Measurements from ENCODE around the gene GABBR2. TPM values are rescaled to one million over a fixed set of nuclear protein-coding genes. Genes with fewer than 3 reads are reported as not detected.
A peak's percentile ranks its signal among the peaks of the same experiment; 100 is the strongest.

Gene GABBR2
- total and polyA plus RNA-seq, 8 donors: 0.41 to 2.3 (median 0.79) TPM

DNA sequence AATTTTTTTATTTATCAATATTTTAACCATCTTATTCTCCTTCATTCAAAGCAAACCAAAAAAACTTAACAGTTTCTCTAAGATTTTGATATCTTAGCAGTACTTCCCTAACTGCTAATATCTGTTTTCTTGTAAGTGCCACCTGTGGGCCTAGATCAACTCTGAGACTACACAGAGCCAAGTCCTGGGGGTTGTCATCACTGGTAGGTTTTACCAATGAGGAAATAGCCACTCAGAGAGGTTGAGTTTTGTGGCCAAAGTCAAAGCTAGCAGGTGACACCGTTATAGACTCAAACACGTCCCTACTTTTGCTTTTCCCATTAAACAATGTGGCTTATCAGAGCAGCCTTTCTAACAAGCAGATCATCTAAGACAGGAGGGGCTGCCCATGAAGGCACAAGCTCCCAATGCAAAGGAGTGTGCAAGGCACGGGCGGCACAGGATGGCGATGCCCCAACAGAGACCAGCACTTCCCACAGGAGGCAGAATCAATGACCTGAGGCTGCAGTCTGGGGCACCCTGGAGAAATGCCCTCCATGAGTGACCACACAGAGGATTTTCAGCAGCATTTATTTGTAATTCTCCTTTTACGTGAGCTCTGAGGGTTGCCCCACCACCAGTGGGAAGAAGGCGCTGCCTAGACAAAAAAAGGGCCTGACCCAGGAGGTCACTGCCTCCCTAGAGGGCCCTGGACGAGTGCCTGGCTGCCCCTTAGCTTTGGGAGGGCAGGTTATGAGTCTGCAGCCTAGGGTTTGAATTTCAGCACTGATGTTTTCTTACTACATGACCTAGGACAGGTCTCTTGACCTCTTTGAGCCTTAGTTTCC is 460.7 kb downstream of the GABBR2 start:
- Histone ChIP-seq H3K9me3 (no peaks in the 10 kb centered on the region), H3K36me3 (peaks cover 0 to 65% of the 10 kb centered on the region in 2 donors), H3K27ac (peak overlapping the region; percentile 87 to 99), H3K4me3 (peak overlapping the region in 1 of 2 donors; percentile 13), H3K4me1 (peaks cover 39 to 83% of the 10 kb centered on the region in 2 donors), H3K27me3 (no peaks in the 10 kb centered on the region)
- DNase-seq: no peak
- no peak for ATAC-seq
- TF ChIP-seq, protein P1, sequence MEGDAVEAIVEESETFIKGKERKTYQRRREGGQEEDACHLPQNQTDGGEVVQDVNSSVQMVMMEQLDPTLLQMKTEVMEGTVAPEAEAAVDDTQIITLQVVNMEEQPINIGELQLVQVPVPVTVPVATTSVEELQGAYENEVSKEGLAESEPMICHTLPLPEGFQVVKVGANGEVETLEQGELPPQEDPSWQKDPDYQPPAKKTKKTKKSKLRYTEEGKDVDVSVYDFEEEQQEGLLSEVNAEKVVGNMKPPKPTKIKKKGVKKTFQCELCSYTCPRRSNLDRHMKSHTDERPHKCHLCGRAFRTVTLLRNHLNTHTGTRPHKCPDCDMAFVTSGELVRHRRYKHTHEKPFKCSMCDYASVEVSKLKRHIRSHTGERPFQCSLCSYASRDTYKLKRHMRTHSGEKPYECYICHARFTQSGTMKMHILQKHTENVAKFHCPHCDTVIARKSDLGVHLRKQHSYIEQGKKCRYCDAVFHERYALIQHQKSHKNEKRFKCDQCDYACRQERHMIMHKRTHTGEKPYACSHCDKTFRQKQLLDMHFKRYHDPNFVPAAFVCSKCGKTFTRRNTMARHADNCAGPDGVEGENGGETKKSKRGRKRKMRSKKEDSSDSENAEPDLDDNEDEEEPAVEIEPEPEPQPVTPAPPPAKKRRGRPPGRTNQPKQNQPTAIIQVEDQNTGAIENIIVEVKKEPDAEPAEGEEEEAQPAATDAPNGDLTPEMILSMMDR (IDR thresholded peaks at IDR 0.05): no peak
- intact Hi-C loops (cut with DNase I): no loop called here

DNA sequence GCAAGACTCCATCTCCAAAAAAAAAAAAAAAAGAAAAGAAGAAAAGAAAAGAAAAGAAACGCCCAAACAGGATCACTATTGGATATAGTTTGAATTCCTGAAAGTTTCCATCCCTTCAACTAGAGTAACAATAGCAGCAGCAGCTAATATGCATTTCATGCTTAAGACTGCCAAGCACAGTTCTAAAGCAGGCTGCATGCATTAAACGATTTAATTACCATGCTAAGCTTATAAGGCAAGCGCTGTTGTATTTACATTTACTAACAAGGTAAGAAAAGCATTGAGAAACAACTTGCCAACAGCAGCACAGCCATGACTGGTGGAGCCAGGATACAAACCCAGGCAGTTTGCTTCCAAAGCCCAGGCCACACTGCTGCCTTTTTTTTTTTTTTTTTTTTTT is 466.3 kb downstream of the GABBR2 start:
- Histone ChIP-seq H3K9me3 (no peaks in the 10 kb centered on the region), H3K36me3 (peaks cover 0 to 79% of the 10 kb centered on the region in 2 donors), H3K4me3 (no peak overlapping the region), H3K27me3 (no peaks in the 10 kb centered on the region), H3K4me1 (peaks cover 17 to 71% of the 10 kb centered on the region in 2 donors), H3K27ac (peak overlapping the region in 1 of 2 donors; percentile 81)
- no peak for ATAC-seq
- DNase-seq: no peak
- intact Hi-C loops (cut with DNase I): no loop called here
- TF ChIP-seq, protein P1 (IDR thresholded peaks at IDR 0.05): no peak

DNA sequence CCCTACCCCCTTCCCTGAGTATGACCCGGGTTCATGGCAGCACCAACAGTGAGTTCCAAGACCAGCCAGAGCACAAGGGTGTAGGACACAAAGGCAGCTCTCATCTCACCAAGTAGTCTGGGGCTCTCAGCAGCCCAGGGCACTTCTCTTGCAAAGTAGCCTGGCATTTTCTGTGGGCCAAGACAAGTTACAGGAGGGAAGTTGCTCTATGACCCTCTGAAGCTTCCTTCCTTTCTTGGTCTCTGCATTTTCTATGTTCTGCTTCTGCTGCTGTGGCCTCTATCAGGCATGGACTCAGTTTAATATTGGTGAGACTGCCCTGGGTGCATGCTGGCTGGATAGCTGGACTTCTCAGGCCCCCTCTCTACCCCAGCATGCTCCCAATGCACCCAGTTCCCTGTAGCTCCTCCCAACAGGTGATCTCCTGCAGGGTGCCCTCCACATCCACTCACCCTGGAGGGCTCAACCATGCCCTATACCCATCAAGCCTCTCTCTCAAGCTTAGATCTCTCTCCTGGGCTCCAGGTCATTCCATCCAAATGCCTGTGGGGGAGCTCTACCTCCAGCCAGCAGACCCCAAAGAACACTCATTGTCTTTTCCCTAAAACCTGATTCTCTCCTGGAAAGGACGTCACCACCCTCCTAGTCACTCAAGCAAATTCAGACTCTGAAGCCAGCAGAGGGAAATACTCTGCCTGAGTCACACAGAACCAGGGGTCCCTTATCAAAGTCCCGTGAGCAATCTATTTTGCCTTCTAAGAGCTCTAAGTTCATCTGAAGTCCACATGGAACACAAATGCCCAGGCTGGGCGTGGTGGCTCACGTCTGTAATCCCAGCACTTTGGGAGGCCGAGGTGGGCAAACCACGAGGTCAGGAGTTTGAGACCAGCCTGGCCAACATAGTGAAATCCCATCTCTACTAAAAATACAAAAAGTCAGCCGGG is 467.1 kb downstream of the GABBR2 start:
- Histone ChIP-seq H3K4me1 (peaks cover 16 to 72% of the 10 kb centered on the region in 2 donors), H3K36me3 (peaks cover 0 to 80% of the 10 kb centered on the region in 2 donors), H3K27me3 (no peaks in the 10 kb centered on the region), H3K27ac (peak overlapping the region; percentile 33 to 81), H3K9me3 (no peaks in the 10 kb centered on the region), H3K4me3 (no peak overlapping the region)
- ATAC-seq (peak; percentile 14), DNase-seq (no peak)
- intact Hi-C loops (cut with DNase I): no loop called here
- TF ChIP-seq, protein P1 (IDR thresholded peaks at IDR 0.05): no peak

DNA sequence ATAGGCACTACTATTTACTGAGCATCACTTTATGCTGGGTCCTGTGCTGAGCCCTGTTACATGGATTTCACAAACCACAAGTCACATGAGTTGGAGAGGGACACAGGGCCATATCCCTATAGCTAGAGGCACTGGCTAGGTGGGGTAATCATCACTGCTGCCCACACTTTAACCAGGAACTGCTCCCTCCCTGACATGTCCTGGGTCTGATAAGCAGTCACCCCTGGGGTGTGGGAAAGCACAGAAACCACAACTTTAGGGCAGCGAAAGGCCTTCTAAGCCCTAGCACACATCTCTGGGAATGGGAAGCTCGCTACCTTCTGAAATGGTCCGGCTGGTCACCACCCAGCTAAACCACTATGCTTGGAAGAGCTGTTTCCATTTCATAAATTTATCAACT is 468.3 kb downstream of the GABBR2 start:
- DNase-seq: no peak
- Histone ChIP-seq H3K36me3 (peaks cover 0 to 87% of the 10 kb centered on the region in 2 donors), H3K4me3 (no peak overlapping the region), H3K27ac (peak overlapping the region in 1 of 2 donors; percentile 81), H3K4me1 (peaks cover 12 to 69% of the 10 kb centered on the region in 2 donors), H3K27me3 (no peaks in the 10 kb centered on the region), H3K9me3 (no peaks in the 10 kb centered on the region)
- intact Hi-C loops (cut with DNase I): no loop called here
- ATAC-seq: peak; percentile 54
- TF ChIP-seq, protein P1 (IDR thresholded peaks at IDR 0.05): no peak

Other genes starting within 250 kb of the GABBR2 start
- gene ANKS6, start 87.6 kb upstream of the GABBR2 start, total RNA-seq: 10 to 100 TPM; 23.4 to 26.9 TPM
- gene ANKS6, start 87.6 kb upstream of the GABBR2 start, polyA plus RNA-seq (ENCODE audit: insufficient read length in 6 of 6): 10 to 100 TPM; 21.7 to 31.6 (median 25.0) TPM
- gene GALNT12, start 98.7 kb upstream of the GABBR2 start, total RNA-seq: 10 to 100 TPM; 20.0 to 21.3 TPM
- 10 to 100 TPM; 14.6 to 24.6 (median 18.6) TPM for gene GALNT12, start 98.7 kb upstream of the GABBR2 start, polyA plus RNA-seq (ENCODE audit: insufficient read length in 6 of 6)
- gene COL15A1, start 235.0 kb upstream of the GABBR2 start, total RNA-seq: 10 to 100 TPM; 42.7 to 58.4 TPM
- 1 to 10 TPM; 2.4 to 9.0 (median 5.5) TPM for gene COL15A1, start 235.0 kb upstream of the GABBR2 start, polyA plus RNA-seq (ENCODE audit: insufficient read length in 6 of 6)

Data from left lung (tissue), 10 donors.